NAMALWA (cell line): Measurements from ENCODE around the gene CCDC102A.
A peak's percentile ranks its signal among the peaks of the same experiment; 100 is the strongest.
"Not testable (repeated sequence)": the region's sequence is repeated elsewhere in the genome, so short reads cannot be mapped to it uniquely, and the experiment has no call there.

Source experiments
- DNase-seq: peaks from one replicate; pipeline ENCODE4 v3.0.0-alpha.2; 2015; ENCODE audit warnings: low spot score

CCDC102A gene

GRCh38 chr16:57502048-57502775, 34.2 kb downstream of the CCDC102A start:
- DNase-seq: no peak

- no peak for DNase-seq
These were observed 34.9 kb downstream of the CCDC102A start for GRCh38 chr16:57501492-57501891.

GRCh38 chr16:57500578-57501111, 35.7 kb downstream of the CCDC102A start:
- DNase-seq: no peak

- DNase-seq: not testable (repeated sequence)
These were observed 36.4 kb downstream of the CCDC102A start for GRCh38 chr16:57499941-57500340.

GRCh38 chr16:57498031-57498430, 38.3 kb downstream of the CCDC102A start:
- no peak for DNase-seq

- no peak for DNase-seq
These were observed 39.2 kb downstream of the CCDC102A start for GRCh38 chr16:57497121-57497520.

- no peak for DNase-seq
These were observed 42.6 kb downstream of the CCDC102A start for GRCh38 chr16:57493767-57494166.

GRCh38 chr16:57489229-57489628, 47.1 kb downstream of the CCDC102A start:
- DNase-seq: no peak

- DNase-seq: no peak
These were observed 49.2 kb downstream of the CCDC102A start for GRCh38 chr16:57486858-57487834.

GRCh38 chr16:57485916-57486857, 50.2 kb downstream of the CCDC102A start, which contains the start of gene DOK4:
Gene DOK4, minus strand, starts transcription at chr16:57486493. Its CDS starts 6,986 bp downstream, at chr16:57479507.
- DNase-seq: peak; percentile 67

GRCh38 chr16:57485091-57485915, 51.1 kb downstream of the CCDC102A start:
- no peak for DNase-seq

- no peak for DNase-seq
These were observed 51.8 kb downstream of the CCDC102A start for GRCh38 chr16:57484515-57485005.

- no peak for DNase-seq
These were observed 52.5 kb downstream of the CCDC102A start for GRCh38 chr16:57483725-57484514.

- no peak for DNase-seq
These were observed 53.4 kb downstream of the CCDC102A start for GRCh38 chr16:57482845-57483545.

- DNase-seq: no peak
These were observed 55.0 kb downstream of the CCDC102A start for GRCh38 chr16:57481421-57481820.

GRCh38 chr16:57480754-57481230, 55.6 kb downstream of the CCDC102A start:
- DNase-seq: no peak

GRCh38 chr16:57479976-57480753, 56.2 kb downstream of the CCDC102A start:
- DNase-seq: no peak
